Cerebellar cortex (tissue), 1 donor: ENCODE measurements around the gene DDX18.
A peak's percentile ranks its signal among the peaks of the same experiment; 100 is the strongest.
"Not testable (repeated sequence)": the region's sequence is repeated elsewhere in the genome, so short reads cannot be mapped to it uniquely, and the experiment has no call there.

ENCODE experiments used
- DNase-seq: peaks from one replicate; pipeline ENCODE4 v3.0.0-alpha.2; 2015; ENCODE audit warnings: low spot score

DDX18 gene

DNA sequence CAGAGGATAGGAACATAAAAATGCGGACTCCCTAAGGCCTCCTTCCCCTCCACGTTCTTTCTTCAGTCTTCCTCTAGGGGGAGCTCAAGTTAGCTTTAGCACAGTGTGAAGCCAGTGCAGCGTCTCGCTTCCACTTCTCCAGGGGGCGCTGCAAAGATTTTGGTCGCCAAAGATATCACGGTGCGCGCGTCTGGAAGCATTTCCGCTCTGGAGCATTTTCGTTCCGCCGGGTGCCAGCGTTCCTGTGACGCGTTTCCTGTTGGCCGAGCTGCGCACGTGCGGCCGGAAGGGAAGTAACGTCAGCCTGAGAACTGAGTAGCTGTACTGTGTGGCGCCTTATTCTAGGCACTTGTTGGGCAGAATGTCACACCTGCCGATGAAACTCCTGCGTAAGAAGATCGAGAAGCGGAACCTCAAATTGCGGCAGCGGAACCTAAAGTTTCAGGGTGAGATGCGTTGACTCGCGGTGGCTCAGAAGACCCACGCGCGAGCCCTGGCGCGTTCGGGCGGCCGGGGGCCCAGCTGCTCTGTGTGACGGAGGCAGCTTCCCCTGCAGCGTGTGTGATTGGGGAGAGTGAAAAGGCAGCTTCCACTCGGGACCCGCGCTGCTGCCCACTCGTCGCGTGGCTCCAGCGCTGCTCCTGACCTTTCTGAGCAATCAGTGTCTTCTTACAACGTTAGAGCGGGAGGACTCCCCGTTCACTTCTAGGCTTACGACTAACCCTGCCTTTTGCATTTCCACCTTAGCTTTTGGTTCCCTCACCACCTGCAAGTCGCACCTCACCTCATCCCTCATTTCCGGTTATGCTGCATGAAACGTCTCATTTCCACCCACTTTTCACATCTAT is at the start of gene DDX18:
Gene DDX18 (plus strand): TSS at position 275 of the 848 bp plus-strand sequence. CDS start 87 bp downstream, at position 362.
- DNase-seq = peak; percentile 98

DNA sequence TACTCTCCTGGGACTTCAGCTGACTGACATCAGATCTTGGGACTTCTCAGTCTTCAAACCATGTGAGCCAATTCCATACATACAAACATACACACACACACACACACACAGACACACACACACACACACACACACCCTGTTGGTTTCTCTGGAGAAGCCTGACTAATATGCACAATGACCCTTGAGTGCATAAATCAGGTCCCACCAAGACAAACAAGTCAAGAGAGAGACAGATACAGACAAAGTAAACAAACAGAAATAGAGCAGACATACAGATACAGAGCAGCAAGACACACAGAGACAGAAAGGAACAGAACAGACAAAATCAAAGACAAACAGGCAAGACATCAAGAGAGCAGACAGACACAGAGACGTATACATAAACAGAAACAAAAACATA is 43.8 kb upstream of the DDX18 start:
- DNase-seq = no peak

DNA sequence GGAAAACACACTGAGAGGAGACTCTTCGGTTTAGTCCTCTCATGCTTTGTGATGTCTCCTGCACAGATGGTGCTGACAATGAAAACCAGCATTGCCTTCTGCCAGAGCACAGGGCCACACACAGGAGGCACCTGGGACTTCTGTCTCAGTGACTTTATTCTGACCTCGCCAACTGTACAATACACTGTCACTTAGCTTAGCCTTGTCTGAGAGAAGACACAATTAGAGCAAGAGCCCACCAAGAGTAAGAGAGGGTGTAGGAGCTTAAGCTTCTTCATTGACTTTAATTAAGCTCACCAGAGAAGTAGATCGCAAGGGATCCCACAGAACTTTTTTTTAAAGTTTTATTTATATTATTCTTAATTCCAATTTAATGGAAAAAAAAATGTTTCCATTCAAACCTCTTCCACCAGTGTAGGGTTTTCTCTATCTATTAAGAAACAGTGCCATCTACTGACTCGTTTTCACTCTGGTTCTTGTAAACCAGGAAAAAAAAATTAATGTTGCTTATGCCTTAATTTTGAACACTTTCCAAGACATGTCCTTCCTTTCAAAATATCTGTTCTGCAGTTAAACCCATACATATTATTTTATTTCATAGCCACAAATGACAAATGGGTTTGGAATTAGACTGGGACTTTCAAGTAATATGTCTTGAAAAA is 42.4 kb upstream of the DDX18 start:
- DNase-seq = peak; percentile 16

DNA sequence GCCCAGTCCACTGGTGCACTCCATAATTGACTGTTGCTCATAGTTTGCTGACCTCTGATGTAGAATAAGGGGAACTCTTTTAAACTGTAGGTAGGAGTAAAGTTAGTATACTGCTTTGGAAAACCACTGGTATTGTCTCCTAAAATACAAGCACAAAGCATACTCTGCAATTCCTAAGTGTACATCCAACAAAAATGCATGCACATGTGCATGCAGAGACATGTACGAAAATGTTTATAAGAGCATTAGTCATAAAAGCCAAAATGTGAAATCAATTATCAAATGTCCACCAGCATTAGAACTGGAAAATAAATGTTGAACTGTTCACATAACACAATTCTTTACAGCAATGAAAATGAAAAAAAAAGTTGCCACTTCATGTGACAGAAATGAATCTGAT is 39.8 kb upstream of the DDX18 start:
- DNase-seq = no peak

DNA sequence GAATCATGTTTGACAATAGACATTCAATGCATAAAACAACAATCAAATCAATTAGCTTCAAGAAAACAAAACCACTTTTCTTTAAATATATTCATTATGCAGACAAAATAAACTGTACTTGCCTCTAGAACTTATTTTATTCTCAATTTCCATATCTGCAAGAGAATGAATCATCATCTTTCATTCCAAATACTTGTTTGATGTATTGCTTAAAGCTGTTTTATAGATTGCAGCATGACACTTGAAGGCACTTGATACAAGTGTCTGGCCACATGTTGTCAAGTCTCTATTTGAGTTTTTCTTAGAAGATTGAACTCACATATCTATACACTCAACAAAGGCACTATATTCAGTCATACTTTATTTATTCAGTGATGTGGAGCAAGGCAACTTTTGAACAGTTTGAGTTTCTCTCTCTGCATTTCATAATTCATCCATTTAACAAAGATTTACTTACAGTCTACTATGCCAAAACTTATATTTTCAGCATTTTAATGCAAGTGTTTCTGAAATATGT is 38.7 kb upstream of the DDX18 start:
- DNase-seq = no peak

DNA sequence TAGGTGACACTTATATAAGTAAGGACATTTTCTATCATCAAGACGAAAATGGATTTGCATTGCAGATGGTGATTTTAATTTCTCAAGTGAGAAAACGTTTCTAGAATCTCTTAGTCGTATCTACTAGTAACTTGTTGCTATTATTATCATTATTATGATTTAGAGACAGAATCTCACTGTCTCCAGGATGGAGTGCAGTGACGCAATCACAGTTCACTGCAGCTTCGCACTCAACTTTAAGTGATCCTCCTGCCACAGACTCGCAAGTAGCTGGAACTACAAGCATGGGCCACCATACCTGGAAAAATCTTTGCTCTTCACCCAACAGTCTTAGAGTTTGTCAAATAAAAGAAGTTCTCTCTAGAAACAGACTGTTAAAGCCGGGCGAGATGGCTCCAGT is 37.6 kb upstream of the DDX18 start:
- no peak for DNase-seq

DNA sequence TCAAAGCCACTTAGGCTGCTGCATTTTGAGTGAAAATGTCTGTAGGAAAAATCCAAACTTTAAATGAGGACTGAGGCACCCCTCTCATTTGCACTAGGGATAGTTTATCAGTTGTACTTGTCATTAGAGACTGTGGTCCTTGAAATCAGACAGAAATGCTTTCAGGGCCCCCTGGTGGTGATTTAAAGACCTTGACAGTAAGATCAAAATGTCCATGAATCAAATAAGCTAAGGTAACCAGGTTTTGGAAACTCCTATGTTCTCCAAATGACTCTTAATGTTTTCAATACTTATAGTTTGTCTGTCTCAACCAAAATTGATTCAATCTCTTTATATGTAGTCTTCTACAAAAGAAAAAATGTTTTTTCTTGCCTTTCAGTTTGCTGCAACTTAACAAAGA is 28.8 kb upstream of the DDX18 start:
- DNase-seq = peak; percentile 37

DNA sequence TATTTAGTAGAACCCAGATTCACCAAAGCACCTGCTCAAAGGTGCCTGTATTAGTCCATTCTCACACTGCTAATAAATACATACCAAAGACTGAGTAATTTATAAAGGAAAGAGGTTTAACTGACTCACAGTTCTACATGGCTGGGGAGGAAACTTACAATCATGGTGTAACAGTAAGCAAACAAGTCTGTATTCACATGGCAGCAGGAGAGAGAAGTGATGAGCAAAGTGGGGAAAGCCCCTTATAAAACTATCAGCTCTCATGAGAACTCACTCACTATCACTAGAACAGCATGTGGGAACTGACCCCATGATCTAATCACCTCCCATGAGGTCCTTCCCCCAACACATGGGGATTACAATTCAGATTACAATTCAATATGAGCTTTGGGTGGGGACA is 28.0 kb upstream of the DDX18 start:
- no peak for DNase-seq

DNA sequence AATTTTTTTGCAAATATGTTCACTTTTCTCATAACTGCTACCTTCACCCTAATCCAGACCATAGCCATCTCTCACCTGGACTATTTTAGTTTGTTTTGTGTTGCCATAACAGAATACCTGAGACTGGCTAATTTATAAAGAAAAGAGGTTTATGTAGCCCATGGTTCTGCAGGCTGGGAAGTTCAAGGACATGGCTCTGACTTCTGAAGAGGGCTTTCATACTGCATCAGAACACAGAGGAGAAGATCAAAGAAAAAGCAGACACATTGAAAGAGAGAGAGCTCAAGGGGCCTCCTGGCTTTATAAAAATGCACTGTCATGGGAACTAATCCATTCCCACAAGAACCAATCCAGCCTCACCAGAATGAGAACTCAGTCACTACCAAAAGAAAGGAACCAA is 25.0 kb upstream of the DDX18 start:
- DNase-seq = no peak

DNA sequence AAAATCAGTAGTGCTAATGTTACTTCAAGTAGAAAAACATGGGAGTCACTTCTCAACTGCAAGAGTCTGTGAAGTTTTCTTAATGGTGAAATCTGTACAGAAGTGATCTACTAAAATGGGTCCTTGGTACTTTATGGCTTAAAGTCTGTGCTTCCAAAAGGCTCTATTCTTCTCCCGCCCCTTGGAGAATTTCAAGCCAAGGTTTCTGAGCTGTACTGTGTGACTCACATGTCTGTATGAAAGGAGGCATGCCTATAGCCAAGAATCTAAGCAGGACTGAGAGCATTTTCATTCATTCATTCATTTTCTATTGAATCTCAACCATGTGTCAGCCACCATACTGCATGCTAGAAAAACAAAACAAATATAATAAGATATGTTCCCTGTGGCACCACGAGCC is 19.8 kb upstream of the DDX18 start:
- no peak for DNase-seq

DNA sequence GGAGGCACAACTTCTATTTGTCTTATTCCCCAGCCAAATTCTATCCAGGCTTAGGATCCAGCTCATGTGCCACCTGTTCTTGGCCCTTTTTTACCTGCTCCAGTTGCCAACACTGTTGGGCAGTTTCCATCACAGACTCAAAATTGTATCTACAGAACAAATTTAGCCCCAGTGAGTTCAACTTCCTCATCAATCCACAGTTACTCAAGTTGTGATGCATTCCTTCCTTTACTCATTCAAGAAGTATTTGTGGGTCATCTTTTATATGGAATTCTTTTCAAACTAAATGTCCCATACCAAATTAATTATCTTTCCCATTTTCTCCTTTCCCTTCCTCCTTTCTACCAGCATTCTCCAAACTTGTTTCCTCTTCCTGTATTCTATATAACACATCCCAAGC is 12.7 kb upstream of the DDX18 start:
- DNase-seq = no peak

DNA sequence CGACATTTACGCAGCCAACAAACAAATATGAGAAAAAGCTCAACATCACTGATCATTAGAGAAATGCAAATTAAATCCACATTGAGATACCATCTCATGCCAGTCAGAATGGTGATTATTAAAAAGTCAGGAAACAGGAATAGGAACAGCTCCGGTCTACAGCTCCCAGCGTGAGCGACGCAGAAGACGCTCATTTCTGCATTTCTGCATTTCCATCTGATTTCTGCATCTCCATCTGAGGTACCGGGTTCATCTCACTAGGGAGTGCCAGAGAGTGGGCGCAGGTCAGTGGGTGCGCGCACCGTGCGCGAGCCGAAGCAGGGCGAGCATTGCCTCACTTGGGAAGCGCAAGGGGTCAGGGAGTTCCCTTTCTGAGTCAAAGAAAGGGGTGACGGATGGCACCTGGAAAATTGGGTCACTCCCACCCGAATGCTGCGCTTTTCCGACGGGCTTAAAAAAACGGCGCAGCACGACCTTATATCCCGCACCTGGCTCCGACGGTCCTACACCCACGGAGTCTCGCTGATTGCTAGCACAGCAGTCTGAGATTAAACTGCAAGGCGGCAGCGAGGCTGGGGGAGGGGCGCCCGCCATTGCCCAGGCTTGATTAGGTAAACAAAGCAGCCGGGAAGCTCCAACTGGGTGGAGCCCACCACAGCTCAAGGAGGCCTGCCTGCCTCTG is 10.7 kb upstream of the DDX18 start:
- not testable (repeated sequence) for DNase-seq

DNA sequence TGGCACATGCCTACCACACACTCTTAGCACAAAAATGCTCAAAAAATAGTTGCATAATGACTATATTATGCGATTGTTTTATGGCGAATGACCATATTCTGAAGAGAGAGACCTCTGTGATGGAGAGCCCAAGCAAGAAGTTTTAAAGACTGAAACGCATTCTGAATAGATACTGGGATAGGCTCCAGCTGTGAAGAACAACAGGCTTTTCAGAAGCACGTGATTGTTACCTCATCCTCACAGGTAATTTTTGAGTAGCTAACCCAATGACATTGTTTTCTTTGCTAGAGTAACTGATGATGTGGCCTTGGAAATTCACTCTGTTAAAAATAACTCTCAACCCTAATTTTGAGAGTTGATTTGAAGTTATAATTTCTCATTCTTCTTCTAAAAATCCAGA is 2.0 kb upstream of the DDX18 start:
- DNase-seq = no peak

DNA sequence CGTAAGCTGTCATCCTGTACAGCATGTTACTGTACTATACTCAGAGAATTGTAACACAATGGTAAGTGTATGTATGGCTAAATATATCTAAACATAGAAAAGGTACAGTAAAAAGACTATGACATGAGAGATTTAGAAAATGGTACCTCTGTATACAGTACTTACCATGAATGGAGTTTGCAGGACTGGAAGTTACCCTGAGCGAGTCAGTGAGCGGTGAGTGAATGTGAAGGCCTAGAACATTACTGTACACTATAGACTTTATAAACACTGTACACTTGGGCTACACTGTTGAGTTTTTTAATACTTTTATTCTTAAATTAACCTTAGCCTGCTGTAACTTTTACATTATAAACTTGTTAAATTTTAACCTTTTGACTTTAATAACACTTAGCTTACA is 1.5 kb downstream of the DDX18 start:
- DNase-seq = no peak

DNA sequence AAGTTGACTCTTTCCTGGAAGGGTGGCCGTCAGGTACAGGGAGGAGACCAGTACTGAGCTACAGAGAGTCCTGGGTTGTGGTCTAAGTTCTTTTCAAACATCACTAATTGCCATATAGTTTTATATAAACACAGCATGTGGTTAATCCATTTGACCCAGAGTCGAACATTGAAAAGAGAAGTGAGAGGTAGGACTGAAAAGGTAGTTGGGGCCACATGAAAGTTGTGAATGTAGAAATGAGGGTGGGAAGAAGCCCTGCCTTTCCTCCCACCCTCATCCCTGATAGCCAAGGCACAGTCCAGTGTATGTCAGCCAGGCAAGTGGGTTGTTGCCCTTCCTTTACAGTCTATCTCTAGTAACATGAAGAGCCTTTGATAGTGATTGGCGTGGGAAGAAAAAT is 4.4 kb downstream of the DDX18 start:
- DNase-seq = no peak

DNA sequence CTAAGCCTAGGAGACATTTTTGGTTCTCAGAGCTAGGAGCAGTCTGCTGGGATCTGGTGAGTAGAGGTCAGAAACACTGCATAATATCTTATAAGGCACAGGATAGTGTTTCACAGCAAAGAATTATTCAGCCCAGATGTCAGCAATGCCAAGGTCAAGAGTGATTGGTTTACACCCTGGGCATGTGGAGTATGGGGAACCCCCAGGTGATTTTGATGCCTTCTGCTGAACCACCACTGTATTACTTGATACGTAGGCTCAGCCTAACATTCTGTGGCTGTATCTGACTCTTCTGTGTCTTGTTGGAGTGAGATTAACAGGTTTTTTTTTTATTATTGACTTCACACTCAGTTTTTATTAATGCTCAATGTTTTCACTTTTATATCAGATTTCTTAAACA is 6.0 kb downstream of the DDX18 start:
- DNase-seq = no peak

DNA sequence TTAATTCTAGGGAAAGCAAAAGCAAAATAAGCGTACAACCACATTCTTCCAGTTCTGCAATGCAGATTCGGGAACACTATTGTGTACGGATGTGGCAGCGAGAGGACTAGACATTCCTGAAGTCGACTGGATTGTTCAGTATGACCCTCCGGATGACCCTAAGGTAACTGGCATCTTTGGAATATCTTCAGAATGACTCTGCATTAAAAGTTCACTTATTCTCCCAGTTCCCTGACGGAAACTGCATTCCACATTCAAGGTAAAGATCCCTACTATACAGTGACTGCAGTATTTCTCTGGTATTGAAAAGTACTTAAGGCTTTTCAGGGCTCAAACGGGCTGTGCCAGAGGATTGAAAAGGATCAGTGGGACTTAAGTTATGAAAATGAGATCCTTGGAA is 10.9 kb downstream of the DDX18 start:
- no peak for DNase-seq

DNA sequence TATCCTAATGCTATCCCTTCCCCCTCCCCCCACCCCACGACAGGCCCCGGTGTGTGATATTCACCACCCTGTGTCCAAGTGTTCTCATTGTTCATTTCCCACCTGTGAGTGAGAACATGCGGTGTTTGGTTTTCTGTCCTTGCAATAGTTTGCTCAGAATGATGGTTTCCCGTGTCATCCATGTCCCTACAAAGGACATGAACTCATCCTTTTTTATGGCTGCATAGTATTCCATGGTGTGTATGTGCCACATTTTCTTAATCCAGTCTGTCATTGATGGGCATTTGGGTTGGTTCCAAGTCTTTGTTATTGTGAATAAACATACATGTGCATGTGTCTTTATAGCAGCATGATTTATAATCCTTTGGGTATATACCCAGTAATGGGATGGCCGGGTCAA is 13.0 kb downstream of the DDX18 start:
- DNase-seq = not testable (repeated sequence)

DNA sequence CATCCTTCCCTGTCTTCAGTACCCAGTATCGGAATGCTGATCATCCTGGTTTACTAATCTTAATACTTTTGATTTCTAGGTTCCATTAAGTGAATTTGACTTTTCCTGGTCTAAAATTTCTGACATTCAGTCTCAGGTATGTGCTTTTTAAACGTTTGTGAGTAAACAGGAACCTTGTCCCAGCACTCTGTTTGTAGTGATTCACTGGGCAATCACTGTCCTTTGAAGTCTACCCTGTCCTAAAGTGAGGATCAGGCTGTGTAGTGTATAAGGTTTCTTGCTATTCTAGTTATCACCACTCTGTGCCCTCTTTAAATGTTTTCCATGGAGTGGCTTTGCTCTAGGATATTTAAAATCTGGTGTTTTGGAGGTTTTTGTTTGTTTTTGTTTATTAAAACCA is 14.4 kb downstream of the DDX18 start:
- no peak for DNase-seq

DNA sequence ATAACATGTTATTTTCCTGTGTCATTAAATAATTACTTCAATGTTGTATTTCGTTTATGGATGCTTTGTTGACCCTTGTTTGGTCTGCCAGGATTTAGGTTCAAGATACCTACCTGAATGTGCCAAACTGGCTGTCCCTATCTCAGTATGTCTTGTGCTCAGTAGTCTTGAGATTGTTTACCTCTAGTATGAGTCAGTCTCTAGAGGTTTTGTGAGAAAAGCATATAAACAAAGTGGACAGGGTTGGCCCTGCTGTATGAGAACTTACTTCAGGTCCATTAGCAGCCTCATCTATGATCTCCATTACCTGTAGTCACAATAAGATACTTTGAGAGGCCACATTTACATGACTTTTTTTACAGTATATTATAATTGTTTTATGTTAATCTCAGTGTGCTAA is 17.8 kb downstream of the DDX18 start:
- no peak for DNase-seq

DNA sequence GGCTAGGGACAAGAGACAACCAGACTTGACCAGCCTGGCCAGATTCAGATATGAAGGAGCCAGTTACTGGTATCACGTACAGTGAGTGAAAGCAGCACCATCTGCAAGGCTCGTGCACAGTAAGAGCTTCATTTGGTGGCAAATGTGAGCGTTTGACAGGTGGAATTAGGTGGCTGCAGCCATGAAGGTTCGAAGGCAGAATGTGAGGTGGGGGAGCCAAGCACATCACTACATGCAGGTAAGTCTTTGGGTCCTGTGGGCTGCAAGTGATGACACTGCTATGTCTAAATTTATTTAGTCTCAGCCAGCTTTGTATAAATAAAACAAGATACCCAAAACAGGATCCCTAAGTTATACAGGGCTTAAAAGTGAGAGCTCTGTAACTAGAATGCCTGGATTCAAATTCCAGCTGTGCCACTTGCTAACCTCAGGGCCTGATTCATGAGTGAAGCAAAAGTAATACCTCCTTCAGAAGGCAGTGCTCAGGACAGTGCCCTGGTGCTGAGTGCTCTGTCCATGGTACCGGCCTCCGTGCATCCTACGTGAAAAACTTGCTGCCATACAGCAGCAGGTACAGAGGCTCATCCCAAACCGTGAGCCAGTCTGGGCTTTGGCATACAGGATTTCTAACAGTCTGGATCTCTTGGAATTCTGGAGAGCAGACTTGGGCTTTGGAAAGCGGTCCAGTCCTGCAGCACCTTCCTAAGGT is 18.6 kb downstream of the DDX18 start:
- peak; percentile 6 for DNase-seq

DNA sequence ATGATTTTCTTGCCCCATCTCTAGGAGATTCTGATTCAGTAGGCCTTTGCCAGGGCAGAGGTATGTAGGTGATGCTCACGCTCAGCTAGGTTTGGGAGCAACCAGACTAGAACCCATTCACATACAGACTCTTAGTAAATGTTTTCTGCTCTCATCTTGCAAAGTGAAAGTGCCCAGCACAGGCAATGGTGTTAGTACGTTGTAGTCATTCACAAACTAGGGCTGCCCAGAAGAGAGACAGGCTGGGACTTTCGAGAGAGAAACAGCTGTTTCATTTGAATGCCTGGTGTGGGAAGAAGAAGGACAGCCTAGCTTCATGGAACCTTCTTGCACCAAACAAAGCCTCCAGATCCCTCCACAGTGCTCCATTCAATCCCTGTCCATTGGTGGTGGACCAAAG is 19.4 kb downstream of the DDX18 start:
- DNase-seq = no peak
